Activated CD8-positive, alpha-beta memory T cell treated with anti-CD3 and anti-CD28 coated beads, Interleukin-2, amount 50 U/mL, for 4 hours (primary cell): ENCODE results near the gene INF2.
"Not testable (repeated sequence)": the region's sequence is repeated elsewhere in the genome, so short reads cannot be mapped to it uniquely, and the experiment has no call there.

Experiments used
- DNase-seq: peaks from one replicate; pipeline ENCODE4 v3.0.0-alpha.2; 2020

The INF2 gene

DNA sequence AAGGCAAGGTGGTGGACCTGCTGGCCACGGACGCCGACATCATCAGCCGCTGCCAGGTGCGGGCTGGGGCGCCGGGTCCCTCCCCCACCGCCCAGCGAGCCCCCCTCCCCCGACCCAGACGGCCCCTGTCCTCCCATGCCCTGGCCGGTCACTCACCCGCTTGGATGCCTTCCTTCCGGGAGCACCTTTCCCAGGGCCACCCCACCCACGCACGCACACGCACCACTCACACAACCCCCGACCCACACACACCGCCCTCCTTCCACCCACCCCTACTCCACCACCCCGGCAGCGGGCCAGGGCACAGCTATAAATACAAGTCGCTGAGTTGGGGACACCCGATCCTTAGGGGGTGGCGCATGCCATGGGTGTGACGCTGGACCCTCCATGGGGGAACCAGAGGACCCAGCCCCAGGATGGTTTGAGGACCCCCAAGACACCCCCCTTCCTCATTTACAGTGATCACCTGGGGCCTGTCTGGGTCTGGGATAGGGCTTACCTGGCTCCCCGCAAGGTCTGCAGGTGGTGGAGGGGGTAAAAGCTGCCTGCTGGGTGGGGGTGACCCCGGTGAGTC is 35.1 kb downstream of the INF2 start:
- DNase-seq, result peak; percentile 28

DNA sequence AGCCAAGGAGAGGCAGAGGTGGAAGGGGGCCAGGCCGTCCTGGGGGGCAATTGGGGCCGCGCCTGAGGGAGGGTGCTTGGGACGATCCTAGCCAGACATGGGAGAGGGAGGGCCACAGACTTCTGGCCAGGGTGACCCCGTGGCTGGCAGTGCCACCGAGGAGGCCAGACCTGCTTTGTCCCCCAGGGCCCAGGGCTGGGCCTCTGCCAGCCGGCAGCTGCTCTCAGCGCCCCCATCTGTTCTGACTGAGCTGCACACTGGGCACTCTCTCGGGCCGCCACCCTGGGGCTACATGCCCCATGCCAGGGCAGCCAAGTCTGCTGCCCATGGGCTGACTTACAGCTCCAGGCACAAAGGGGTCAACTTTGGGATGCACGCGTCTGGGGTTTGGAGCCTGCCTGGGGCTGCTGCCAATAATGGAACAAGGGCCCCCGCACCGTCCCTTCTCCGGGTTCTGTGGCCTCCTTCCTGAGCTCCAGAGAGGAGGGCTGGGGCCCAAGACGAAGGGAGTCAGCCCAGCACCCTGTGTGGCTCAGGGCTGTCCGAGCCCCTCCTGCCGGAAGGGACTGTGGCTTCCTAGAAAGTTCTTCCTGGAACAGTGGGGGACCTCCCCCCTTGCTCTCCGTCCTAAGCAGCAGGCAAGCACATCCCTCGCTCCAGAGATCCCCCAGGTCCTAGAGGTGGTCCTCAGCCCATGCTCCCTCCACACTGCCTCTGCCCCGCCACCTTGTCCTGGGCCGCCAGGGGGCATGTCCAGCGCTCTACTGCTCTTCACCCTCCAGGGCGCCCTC is 35.8 kb downstream of the INF2 start:
- no peak for DNase-seq

DNA sequence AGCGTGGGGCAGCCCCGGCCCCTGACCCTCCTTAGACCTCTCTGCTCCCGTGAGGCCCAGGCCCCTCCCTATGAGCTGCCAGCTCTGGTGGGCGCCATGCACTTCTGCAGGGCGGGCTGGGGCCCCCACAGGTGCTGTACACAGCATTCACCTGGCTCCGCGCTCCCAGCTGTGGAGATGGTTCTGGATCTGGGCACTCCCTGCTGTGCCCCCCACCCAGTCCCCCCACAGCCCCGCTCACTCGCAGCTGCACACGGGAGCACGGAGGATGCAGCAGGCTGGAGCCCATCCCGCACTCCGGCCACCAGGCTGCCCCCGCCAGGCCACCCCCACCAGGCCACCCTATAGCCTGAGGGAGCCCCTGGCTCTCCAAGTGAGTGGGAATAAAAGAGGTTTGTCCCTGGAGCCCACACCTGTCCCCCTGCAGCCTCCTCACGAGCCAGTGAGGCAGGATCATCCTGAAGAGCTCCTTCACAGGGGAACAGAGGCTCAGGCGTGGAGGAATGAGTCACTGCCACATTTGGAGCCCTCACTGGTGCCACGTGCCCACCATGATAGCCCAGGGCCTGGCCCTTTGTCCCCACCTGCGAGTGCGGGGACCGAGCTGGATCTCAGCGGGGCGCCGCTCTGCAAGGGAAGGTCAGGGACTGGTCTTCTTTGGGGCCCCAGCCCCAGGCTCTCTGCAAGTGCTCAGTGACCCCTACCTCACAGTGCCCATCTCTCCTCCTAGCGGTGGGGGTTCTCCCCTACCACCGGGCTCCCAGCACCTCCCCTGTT is 36.5 kb downstream of the INF2 start:
- no peak for DNase-seq

DNA sequence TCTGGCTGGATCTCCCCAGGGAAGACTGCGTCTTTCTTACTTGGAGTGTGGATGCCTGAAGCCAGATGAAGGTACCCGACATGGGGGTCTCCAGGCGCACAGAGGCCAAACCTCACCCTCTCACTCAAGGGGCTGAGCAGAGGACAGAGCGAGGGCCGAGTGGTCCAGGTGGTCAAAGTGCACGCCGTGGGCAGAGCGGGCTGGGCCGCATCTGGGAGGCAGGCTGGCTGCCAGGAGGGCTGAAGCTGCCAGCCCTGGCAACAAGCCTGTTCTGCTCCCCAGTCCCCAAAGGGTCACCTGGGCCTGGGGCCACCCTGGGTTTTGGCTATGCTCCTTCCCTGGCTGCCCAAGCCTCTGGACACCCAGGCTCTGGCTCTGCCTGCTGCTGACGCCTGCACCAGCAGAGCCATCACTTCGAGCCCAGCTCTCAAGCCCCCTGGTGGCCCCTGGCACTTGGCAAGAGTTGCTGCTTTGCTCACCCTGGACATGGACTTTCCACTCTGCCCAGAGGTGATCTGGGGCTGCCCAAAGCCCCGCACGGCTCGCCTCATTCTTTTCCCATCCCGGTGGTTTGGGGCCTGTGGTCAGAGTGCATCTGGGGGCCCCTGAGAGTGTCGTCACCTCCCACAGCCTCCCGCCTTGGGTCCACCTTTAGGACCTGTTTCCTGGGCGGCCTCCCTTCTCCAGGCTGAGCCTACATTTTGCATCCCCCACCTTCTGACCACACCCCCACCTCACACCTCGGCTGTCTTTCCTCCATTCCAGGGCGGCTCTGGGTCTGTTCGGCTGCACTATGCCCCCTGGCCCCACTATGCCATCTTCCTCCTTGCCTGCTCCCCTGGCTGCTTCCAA is 37.4 kb downstream of the INF2 start:
- DNase-seq, result no peak

DNA sequence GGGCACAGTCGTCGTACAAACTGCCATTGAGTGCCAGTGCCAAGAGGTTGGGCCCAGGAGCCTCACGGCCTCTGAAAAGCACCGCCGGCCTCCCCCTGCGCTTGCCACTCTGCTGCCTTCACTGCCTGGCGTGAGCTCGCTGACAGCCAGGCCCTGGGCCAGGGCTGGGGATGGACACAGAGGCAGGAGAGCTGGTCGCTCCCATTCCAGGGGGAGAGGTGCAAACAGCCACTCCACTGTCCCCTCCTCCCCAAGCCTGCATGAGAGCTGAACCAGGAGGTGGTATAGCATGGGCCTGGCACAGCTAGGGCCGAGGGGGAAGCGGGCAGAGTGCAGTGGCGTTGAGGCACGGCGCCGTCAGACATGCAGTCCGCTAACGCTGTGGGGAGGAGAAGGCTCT is 39.2 kb downstream of the INF2 start:
- no peak for DNase-seq

DNA sequence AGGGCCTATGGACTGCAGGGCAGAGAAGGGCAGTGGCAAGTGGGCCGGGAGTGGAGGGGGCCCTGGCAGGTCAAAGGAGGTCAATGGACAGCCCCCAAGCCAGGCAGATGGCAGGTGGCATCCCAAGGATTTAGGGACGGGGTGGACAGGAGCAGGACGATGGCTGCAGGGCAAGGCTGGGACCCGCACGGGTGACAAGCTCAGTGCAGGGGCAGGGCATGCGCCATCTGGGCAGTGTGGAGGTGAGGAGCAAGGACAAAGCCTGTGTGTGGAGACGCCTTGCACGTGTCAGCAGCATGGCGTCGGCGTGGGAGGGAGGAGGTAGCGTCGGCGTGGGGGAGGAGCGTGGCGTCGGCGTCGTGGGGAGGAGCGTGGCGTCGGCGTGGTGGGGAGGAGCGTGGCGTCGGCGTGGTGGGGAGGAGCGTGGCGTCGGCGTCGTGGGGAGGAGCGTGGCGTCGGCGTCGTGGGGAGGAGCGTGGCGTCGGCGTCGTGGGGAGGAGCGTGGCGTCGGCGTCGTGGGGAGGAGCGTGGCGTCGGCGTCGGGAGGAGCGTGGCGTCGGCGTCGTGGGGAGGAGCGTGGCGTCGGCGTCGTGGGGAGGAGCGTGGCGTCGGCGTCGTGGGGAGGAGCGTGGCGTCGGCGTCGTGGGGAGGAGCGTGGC is 39.9 kb downstream of the INF2 start:
- DNase-seq, result not testable (repeated sequence)

DNA sequence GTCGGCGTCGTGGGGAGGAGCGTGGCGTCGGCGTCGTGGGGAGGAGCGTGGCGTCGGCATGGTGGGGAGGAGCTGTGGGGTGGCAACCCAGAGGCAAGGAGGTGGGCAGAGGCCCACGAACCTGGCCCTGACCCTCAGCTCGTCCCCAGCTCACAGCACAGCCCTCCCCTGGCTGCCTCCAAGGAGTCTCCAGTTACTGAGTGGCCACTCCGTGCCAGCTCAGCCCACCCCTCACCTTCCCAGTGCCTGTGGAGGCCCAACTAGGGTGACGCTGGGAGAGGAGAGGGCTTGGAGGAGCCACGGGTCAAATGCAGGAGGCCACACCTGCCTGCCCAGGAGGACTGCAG is 40.4 kb downstream of the INF2 start:
- no peak for DNase-seq

DNA sequence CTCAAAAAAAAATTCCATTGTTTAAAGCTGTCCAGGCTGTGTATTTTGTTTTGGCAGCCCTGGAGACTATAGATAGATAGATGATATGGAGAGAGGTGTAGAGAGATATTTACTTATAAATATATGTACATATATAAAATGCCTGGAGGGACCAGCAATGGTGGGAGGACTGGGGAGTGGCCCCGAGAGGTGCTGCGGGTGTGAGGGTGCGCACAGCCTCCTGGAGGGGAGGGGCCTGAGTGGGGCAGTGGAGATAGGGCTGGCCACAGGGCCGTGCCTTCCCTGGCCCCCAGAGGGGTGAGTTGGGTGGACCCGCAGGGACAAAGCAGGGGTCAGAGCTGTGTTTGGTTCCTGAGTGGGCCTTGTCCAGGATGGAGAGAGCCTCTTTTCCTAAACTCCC is 41.1 kb downstream of the INF2 start:
- no peak for DNase-seq

DNA sequence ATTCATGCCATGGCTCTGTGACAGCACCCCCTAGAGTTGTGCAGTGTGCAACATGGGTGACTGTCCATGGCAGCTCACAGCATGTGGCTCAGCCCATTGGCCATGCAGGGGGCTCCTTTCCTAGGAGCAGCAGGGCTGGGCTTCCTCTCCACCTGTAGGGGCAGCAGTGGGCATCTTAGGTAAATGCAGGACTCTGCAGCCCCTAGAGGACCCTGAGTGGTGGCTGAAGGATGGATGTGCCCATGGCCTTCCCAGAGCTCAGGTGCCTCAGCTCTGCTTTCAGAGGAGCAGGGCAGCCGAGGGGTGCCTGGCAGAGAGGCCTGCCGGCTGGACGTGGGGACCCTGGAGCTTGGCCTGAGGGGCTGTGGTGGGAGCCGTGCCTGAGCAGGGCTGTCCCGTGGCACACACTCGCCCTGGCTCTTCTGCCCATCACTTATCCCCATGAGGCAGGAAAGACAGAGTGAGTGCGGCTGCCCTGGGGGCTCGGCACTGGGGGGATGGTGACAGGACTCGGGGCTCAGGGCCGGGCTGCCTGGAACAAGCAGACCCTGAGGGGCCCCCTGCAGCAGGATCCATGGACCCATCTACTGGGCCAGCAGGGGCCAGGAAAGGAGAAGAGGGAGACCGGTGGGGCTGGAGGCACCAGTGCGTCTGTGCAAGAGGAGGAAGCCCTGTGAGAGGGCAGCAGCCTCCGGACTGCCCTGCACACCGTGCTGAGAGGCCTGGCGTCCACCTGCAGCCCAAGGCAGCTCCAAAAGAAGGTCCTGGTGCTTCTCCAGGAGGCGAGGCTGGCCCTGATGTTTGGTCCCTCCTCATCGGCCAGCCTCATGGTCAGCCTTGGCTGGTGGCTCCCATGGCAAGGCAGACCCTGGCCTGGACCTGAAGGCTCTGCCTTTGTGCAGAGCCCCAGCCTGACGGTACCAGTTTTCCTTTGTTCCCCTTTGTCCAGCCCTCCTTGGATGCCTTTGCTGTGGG is 42.2 kb downstream of the INF2 start:
- DNase-seq, result no peak

DNA sequence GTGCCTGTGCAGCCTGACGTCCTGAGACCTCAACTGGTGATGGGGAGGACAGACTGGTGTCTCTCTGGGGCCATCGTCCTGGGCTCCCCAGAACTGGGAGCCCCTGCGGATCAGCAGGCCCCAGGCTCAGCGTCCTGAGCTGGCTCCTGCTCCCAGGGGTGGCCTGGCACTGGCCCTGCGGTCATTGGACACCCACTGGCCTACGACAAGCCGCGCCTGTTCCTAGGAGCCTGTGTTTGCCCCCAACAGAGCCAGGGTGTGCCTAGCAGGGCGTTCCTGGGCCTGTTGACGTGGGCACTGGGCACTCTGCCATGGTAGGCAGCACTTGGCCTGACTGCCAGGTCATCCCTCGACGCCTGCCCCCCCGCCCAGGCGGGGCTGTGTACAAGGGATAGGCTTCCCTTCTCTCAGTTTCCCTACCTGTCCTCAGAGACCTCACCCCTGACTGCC is 43.0 kb downstream of the INF2 start:
- DNase-seq, result no peak

DNA sequence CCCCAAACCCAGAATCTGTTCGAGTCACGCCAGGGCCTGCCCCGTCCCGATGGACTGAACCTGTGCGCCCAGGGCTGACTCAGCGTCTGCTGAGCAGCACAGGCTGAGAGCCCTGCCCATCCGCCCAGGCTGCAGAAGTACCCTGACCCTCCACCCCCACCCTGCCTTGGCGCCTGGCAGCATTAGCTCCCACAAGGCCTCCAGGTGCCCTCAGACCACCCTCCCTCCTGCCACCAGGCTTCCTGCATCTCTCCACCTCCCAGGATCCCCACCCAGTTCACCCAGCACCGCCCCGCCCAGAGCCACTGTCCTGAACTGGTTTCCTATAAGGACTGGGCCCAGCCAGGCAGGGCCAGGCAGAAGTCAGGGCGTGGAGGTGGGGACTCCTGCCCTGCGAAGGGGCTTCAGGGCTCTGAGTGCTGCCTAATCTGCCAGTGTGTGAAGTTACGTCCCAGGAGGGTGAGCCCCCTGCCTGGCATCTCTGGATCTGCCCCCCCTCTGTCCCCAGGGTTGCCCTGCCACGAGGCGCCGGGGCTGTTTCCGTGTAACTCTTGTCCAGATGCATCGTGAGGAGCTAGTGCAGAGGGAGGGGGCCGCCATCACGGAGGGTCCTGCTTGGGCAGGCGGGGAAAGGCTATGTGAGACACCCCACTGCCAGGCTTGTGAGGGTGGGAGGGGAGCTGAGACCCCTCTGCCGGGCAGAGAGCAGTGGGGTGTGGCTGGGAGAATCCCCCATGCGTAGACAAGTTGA is 43.7 kb downstream of the INF2 start:
- DNase-seq, result no peak

DNA sequence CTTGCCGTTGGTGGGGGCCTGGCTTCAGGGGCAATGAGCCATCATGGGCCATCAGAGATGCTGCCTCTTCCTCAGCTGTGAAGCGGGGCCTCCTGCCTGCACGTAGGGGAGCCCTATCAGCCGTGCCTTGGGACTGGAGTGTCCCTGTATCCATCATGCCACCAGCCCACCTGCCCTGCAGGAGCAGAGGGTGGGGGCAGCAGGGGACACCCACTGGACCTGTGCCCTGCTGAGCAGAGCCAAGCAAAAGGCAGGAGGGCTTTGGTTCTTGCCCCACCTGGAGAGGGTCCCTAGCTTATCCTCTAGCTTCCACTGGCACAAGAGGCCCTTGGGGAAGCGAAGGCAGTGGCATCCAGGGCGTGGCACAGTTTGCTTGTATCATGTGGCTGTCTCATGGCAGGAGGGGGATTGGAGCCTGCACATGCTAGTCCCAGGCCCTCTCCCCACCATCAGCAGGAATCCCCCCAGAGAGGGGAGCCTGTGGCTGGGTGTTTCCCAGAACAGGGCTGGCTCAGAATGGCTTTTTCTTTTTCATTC is 44.7 kb downstream of the INF2 start:
- DNase-seq, result no peak

DNA sequence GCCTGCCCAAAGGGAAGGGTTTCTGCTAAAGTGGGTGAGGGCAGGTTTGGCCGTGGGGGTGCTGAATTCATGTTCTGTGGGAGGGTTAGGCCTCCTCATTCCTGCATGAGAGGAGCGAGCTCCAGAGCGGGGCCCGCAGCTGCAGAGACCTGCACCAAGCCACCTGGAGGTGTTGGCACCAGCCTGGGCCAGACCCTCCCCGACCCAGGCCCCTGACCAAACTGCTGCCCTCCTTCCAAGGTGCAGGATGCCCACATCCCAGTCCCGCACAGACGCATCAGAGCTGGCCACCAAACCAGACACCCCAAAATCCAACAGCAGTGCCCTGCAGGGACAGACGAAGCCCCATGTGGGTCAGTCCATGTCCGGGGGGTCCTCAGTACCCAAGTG is 45.2 kb downstream of the INF2 start:
- no peak for DNase-seq

DNA sequence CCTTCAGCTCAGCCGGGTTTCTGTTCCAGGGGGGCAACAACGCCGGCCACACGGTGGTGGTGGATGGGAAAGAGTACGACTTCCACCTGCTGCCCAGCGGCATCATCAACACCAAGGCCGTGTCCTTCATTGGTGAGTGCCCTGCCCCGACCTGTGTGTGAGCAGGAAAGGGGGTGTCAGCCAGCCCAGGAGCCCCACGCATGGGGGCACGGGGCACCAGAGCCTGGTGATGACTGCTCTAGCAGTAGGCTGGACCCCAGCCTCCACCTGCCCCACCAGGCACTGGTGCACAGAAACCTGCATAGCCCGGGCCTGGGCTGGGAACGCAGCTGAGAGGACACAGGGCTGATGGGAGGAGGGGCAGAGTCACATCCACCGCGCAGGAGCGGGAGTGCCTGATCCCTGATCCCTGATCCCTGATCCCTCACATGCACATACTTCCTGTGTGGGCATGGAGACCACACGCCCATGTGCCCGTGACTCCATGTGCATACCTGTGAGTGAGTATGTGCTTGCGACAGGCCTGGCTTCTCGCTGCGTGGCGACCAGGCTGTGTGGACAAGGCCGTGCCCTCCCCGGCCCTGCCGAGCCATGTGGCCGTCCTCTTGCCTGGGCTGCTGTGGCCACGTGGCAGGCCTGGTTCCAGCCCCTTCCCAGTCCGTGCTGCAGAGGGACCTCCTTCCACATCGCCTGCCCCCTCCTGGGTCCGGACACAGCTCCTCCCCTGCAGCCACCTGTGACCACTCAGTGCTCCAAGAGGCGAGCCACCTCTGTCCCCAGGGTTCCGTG is 45.8 kb downstream of the INF2 start:
- no peak for DNase-seq

DNA sequence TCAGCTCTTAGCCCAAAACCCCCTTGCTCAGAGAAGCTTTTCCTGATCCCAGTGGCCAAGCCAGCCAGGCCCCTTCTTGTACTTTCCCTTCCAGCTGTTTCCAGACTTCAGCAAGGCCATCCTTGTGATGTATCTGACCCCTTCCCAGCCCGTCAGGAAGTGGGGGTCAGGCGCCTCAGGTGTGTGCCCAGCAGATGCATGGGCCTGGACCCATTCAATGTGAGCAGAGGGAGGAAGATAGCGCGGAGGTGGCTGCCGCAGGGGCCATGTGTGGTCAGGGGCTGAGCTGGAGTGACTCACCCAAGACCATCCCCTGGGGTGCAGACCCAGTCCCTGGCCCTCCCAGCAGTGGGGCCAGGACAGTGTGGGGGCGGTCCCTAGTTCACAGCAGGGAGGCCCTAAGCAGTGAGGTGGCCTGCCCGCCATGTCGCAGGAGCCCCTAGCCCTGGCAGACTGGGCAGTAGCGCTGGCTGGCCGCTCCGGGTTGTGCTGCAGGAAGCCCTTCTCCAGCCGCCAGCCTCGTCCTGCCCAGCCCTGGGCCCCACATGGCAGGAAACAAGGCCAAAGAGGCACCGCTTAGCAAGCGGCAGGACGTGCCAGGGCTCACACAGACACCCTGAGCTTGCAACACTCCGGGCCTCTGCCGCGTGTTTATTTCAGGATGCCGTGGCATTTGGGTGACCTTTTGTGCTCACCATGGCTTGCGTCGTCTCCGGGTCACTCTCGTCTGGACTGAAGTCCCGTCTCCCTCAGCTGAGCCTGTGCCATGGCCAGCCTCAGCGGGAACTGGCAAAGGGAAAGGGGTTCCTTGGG is 46.6 kb downstream of the INF2 start:
- no peak for DNase-seq

DNA sequence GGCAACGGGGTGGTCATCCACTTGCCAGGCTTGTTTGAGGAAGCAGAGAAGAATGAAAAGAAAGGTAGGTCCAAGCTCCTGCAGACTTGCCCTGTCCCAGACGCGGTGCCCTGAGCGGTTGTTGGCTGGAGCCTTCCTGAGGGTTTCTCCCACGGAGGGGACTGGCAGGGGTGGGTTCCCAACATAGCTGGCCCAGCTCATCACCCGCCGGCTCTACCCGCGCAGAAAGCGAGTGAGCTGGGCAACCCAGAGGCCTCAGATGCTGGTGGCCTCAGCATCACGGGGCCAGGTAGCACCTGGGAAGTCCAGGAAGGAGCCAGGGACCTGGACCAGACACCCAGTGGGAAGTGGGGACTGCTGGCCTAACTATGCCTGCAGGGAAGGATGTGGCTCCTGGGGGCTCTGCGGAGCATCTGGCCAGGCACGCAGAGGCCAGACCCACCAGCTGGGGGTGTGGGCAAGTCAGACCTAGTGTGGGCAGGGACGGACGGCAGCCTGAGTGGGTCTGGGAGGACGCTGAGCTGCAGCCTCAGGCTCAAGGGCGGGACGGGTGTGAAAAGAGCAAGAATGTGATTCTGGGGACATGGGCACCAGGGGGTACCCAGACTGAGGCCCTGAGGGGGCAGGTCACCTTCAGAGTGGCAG is 49.1 kb downstream of the INF2 start:
- no peak for DNase-seq

DNA sequence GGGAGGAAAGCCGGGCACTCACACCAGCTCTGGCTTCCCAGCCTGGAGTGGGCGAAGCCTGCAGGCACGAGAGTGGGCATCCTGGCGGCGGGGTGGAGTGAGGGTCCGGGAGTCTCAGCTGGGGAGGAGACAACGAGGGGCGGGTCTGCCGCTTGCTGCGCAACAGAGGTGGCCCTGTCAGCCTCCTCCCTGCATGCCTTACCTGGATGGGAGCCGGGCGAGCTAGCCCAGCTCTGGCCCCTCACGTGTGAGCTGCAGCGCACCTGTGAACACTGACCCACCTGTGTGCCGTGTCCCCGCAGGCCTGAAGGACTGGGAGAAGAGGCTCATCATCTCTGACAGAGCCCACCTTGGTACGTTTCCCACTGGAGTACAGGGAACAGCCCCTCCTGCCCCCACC is 49.6 kb downstream of the INF2 start:
- no peak for DNase-seq
